ENCODE results near the gene PHACTR3. TPM values are rescaled to one million over a fixed set of nuclear protein-coding genes. Genes with fewer than 3 reads are reported as not detected.

PHACTR3 gene
- total and polyA plus RNA-seq, 2 experiments from 2014 or later: 0.45 to 0.61 TPM

DNA sequence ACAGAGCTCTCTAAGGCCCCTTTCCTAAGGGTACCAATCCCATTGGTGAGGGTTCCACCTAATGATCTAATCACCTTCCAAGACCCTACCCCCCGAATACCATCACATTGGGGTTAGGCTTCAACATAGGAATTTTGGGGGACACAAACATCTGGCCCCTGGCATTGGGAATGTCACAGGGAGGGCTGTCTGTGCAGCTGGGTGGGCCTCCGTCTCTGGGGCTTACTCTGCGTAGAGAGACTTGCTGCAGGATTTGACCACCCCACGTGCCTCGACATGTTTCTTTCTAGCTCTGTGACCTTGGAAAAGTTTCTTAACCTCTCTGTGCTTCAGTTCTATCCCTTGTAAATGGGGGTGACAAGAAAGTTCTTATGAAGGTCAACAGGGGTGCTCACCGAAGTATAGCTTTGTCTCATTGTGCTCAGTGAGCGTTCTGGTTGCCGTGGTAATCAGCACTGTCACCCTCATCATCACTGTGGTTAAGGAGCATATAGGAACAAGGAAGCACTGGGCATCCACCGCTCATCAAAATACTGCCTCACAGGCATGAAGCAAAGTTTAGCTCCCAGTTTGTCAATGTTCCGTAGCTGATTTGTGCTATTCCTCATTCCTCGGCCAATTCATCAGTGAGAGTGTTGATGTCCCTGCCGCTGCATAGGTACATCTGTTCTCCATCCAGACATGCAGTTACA, 176.3 kb downstream of the PHACTR3 start:
- DNase-seq (ENCODE audit: low spot score) (no peak), ATAC-seq (no peak)
- Histone ChIP-seq H3F3A (replicated peaks; ENCODE audit: low read depth) (no peaks in the 10 kb centered on the region), H3K27ac (ENCODE audit: low read depth) (no peak overlapping the region), H3K79me2 (replicated peaks; ENCODE audit: insufficient read depth) (no peaks in the 10 kb centered on the region), H2AFZ (no peak overlapping the region), H4K20me1 (replicated peaks; ENCODE audit: insufficient read depth) (no peaks in the 10 kb centered on the region), H3K27me3 (ENCODE audit: insufficient read depth) (no peaks in the 10 kb centered on the region), H3K4me1 (ENCODE audit: insufficient read depth) (no peaks in the 10 kb centered on the region), H3K9me2 (ENCODE audit: insufficient read depth) (no peaks in the 10 kb centered on the region), H3K4me2 (no peak overlapping the region), H3K36me3 (ENCODE audit: insufficient read depth) (no peaks in the 10 kb centered on the region), H3K4me3 (no peak overlapping the region)
- no peaks in the 10 kb centered on the region for H3K4me1 Mint-ChIP-seq
- H3K4me3 Mint-ChIP-seq: no peak overlapping the region
- no peaks in the 10 kb centered on the region for H3K27me3 Mint-ChIP-seq (ENCODE audit: insufficient read depth, low read depth, poor library complexity)
- no peaks in the 10 kb centered on the region; the same call in 2 of the 3 replicates for H3K9me3 Mint-ChIP-seq
- H3K36me3 Mint-ChIP-seq (ENCODE audit: low read depth): no peaks in the 10 kb centered on the region
- no peak overlapping the region for H3K27ac Mint-ChIP-seq
- TF ChIP-seq JUNB (IDR thresholded peaks at IDR 0.05; ENCODE audit: unreplicated experiment): no peak
- TF ChIP-seq ZNF331 (CRISPR knock-in tag; IDR thresholded peaks at IDR 0.05; ENCODE audit: low read depth): no peak
- no peak for TF ChIP-seq REST (IDR thresholded peaks at IDR 0.05; ENCODE audit: unreplicated experiment)
- no peak for TF ChIP-seq NANOG (IDR thresholded peaks at IDR 0.05; ENCODE audit: borderline replicate concordance)
- TF ChIP-seq CREB1 (CRISPR knock-in tag; IDR thresholded peaks at IDR 0.05; ENCODE audit: low read depth): no peak
- TF ChIP-seq ETS1 (IDR thresholded peaks at IDR 0.05): no peak
- no peak for TF ChIP-seq EZH2 (IDR thresholded peaks at IDR 0.05; ENCODE audit: low read depth, unreplicated experiment)
- TF ChIP-seq POLR2AphosphoS5 (IDR thresholded peaks at IDR 0.05; ENCODE audit: low read depth): no peak
- TF ChIP-seq, protein P1, sequence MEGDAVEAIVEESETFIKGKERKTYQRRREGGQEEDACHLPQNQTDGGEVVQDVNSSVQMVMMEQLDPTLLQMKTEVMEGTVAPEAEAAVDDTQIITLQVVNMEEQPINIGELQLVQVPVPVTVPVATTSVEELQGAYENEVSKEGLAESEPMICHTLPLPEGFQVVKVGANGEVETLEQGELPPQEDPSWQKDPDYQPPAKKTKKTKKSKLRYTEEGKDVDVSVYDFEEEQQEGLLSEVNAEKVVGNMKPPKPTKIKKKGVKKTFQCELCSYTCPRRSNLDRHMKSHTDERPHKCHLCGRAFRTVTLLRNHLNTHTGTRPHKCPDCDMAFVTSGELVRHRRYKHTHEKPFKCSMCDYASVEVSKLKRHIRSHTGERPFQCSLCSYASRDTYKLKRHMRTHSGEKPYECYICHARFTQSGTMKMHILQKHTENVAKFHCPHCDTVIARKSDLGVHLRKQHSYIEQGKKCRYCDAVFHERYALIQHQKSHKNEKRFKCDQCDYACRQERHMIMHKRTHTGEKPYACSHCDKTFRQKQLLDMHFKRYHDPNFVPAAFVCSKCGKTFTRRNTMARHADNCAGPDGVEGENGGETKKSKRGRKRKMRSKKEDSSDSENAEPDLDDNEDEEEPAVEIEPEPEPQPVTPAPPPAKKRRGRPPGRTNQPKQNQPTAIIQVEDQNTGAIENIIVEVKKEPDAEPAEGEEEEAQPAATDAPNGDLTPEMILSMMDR (conservative IDR thresholded peaks at IDR 0.05; ENCODE audit: low read depth in 2 of 2): no peak
- no peak for TF ChIP-seq STAT1 (IDR thresholded peaks at IDR 0.05; ENCODE audit: unreplicated experiment)
